ENCODE data around the gene RSF1.

DNA sequence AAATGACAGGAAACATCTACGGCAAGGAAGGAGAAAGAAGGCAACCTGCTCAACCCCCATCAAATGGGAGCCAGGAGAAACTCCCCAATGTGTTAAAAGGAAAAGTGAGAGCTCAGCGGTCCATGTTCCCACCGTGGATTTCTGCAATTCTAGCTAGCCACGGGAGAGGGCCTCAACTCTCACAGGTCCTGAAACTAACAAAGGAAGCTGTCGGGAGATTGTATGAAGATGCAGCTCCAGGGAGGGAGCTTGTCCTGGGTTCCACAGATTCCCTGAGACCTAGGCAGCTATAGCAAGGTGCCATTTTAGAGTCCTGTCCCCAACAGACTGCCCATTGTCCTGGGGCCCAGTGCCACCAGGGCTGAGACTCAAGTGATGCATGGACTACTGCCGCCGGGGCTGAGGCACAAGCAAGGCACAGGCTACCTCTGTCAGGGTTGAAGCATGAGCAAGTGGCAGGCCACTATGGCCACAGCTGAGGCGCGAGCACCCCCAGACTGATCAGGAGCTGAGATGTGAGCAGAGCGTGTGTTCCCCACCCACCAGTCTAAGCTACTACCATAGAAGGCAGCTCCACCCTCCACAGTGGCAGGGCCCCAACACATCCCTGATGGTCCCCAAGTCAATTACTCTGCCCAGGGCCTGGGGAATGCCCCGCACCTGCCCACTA, 31.3 kb downstream of the RSF1 start:
- TF ChIP-seq, protein P1, sequence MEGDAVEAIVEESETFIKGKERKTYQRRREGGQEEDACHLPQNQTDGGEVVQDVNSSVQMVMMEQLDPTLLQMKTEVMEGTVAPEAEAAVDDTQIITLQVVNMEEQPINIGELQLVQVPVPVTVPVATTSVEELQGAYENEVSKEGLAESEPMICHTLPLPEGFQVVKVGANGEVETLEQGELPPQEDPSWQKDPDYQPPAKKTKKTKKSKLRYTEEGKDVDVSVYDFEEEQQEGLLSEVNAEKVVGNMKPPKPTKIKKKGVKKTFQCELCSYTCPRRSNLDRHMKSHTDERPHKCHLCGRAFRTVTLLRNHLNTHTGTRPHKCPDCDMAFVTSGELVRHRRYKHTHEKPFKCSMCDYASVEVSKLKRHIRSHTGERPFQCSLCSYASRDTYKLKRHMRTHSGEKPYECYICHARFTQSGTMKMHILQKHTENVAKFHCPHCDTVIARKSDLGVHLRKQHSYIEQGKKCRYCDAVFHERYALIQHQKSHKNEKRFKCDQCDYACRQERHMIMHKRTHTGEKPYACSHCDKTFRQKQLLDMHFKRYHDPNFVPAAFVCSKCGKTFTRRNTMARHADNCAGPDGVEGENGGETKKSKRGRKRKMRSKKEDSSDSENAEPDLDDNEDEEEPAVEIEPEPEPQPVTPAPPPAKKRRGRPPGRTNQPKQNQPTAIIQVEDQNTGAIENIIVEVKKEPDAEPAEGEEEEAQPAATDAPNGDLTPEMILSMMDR (IDR thresholded peaks at IDR 0.05; ENCODE audit: low read depth, low read length, missing input control) = no peak
- TF ChIP-seq YY1 (IDR thresholded peaks at IDR 0.05) = no peak
